HEK293T (cell line): ENCODE results near the gene GUK1.

Experiments used
- CTCF ChIA-PET: fragments of 350-600 bp; formaldehyde crosslinking; extraction: SDS; loops from one replicate; lab custom pipeline; 2021; ENCODE audit warnings: antibody characterized with exemption, inconsistent platforms; lab: Yijun Ruan, JAX
- POLR2A ChIA-PET: fragments of 350-600 bp; formaldehyde crosslinking; extraction: SDS; loops from one replicate; lab custom pipeline; 2020; ENCODE audit warnings: antibody characterized with exemption, inconsistent platforms; lab: Yijun Ruan, JAX
- DNase-seq: peaks from one replicate; pipeline ENCODE4 v3.0.0; 2012; ENCODE audit warnings: mixed read lengths; ENCODE audit errors: extremely low spot score
- ARNT ChIP-seq: fragments of 450-650 bp; IDR thresholded peaks from 2 replicates; pipeline ENCODE4 v1.6.1; 2017; ENCODE audit warnings: mild to moderate bottlenecking
- BHLHE40 ChIP-seq: fragments of 450-650 bp; IDR thresholded peaks from 2 replicates; pipeline ENCODE4 v1.6.1; 2016; ENCODE audit warnings: mild to moderate bottlenecking, moderate library complexity, borderline replicate concordance
- CTBP1 ChIP-seq: fragments of 450-650 bp; IDR thresholded peaks from 2 replicates; pipeline ENCODE4 v1.6.1; 2016; ENCODE audit warnings: borderline replicate concordance
- ELF4 ChIP-seq: fragments of 450-650 bp; IDR thresholded peaks from 2 replicates; pipeline ENCODE4 v1.6.1; 2017; ENCODE audit warnings: antibody characterized with exemption
- FOXA1 ChIP-seq: fragments of 450-650 bp; IDR thresholded peaks from 2 replicates; pipeline ENCODE4 v1.6.1; 2016; ENCODE audit warnings: mild to moderate bottlenecking
- FOXK2 ChIP-seq: fragments of 450-650 bp; IDR thresholded peaks from 2 replicates; pipeline ENCODE4 v1.6.1; 2016; ENCODE audit warnings: mild to moderate bottlenecking
- FOXM1 ChIP-seq: fragments of 450-650 bp; IDR thresholded peaks from 2 replicates; pipeline ENCODE4 v1.6.1; 2017; ENCODE audit warnings: mild to moderate bottlenecking, borderline replicate concordance
- HDGF ChIP-seq: fragments of 450-650 bp; IDR thresholded peaks from 2 replicates; pipeline ENCODE4 v1.6.1; 2017; ENCODE audit warnings: antibody characterized with exemption, borderline replicate concordance
- L3MBTL2 ChIP-seq: fragments of 450-650 bp; conservative IDR thresholded peaks from 2 replicates; pipeline ENCODE4 v1.6.1; 2016; ENCODE audit warnings: mild to moderate bottlenecking
- LEF1 ChIP-seq: fragments of 450-650 bp; IDR thresholded peaks from 2 replicates; pipeline ENCODE4 v1.6.1; 2017; ENCODE audit warnings: mild to moderate bottlenecking, borderline replicate concordance
- NFRKB ChIP-seq: fragments of 450-650 bp; IDR thresholded peaks from 2 replicates; pipeline ENCODE4 v1.6.1; 2016; ENCODE audit warnings: mild to moderate bottlenecking, moderate library complexity
- SP1 ChIP-seq: fragments of 450-650 bp; IDR thresholded peaks from 2 replicates; pipeline ENCODE4 v1.6.1; 2017
- SUZ12 ChIP-seq: fragments of 450-650 bp; IDR thresholded peaks from 2 replicates; pipeline ENCODE4 v1.6.1; 2016; ENCODE audit warnings: mild to moderate bottlenecking
- TARDBP ChIP-seq: fragments of 450-650 bp; IDR thresholded peaks from 2 replicates; pipeline ENCODE4 v1.6.1; 2016
- ZNF384 ChIP-seq: fragments of 450-650 bp; IDR thresholded peaks from 2 replicates; pipeline ENCODE4 v1.6.1; 2016
- TF ChIP-seq, protein P1 (sequence below): fragments of 450-650 bp; IDR thresholded peaks from 2 replicates; pipeline ENCODE4 v1.6.1; 2016

GUK1 gene

DNA sequence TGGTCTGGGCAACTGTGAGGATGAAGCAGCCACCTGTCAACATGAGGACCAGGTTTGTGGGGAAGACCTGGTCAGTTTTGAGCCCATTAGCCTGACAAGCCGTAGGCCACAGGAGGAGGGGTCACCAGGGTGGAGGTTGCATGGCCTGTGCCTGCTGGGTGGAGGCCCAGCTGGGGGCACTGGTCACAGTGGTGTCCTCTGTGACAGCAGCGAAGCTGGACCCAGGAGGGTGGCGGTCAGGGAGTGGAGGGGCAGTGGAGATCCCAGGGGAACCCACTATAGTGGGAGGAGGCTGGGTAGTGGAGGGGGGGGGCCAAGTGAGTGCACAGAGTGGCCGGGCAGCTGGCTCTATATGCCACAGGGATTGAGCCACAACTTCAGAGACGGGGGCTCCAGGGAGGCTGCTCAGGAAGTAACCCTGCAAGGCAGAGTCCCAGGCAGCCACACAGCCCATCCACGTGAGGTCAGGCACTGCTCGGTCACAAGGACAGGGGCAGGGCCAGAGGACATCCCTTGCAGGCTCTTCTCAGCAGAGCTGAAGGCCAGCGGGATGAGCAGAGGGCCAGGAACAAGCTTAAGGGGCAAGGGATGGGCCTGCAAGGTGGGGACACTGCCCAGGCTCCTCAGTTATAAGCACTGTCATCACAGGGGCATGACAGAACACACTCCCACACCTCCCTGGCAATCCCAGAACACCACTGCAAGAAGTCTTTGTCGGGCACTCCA is 34.6 kb upstream of the GUK1 start:
- TF ChIP-seq FOXA1 (no peak), LEF1 (no peak), TARDBP (no peak), ELF4 (no peak), SUZ12 (no peak), ARNT (no peak), NFRKB (no peak), HDGF (no peak), FOXM1 (no peak), ZNF384 (no peak), CTBP1 (no peak), BHLHE40 (no peak), L3MBTL2 (no peak), SP1 (no peak), FOXK2 (no peak)
- TF ChIP-seq, protein P1, sequence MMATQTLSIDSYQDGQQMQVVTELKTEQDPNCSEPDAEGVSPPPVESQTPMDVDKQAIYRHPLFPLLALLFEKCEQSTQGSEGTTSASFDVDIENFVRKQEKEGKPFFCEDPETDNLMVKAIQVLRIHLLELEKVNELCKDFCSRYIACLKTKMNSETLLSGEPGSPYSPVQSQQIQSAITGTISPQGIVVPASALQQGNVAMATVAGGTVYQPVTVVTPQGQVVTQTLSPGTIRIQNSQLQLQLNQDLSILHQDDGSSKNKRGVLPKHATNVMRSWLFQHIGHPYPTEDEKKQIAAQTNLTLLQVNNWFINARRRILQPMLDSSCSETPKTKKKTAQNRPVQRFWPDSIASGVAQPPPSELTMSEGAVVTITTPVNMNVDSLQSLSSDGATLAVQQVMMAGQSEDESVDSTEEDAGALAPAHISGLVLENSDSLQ = no peak
- ChIA-PET POLR2A (interaction anchor here (1.0 to 2.1 kb wide), 3 partner anchors 23 to 60 kb away, joined by 3 to 7 read pairs (median 3); partner anchors contain the start of genes ARF1 and IBA57), CTCF (interaction anchor here (0.6 kb wide), 1 partner anchor 101 kb away, joined by 3 read pairs; no protein-coding TSS in a partner anchor)
- DNase-seq = no peak

DNA sequence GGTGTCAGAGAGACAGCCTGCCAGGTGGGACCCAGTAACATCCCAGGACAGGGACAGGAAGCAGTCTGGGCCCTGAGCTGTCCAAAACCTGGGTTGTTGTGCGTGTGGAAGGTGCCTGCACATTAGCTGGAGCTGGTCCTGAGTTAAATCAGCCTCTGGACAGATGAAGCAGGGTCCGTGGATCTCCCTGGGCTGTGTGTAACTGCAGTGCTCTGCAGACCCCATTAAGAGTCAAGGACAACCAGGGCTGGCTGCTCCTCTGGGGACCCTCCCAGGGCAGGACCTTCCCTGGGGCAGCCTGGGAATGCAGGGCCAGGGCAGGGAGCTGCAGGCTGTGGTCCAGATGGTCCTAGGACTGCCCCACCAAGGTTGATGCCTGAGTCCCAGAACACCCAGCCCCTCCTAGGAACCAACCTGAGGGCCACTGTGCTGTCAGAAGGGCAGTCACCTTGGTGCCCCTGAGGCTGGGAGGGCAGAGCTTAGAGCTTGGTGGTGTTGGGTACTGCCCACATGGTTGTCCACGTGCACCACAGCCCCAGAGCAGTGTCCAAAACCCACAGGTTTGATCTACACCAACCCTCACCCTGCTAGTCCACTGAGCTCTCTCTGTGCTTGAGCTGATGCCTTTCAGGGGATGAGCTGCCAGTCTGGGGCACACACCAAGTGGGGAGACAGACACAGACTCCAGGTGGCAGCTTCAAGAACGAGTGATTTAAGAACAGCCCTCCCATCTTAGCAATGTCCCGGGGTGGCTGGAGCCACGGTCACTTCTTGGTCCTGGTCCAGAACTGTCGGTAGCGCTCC is 33.9 kb upstream of the GUK1 start:
- POLR2A ChIA-PET = interaction anchor here (1.0 to 2.1 kb wide), 3 partner anchors 24 to 59 kb away, joined by 3 to 7 read pairs (median 3); partner anchors contain the start of genes ARF1 and IBA57
- DNase-seq = no peak
- CTCF ChIA-PET = interaction anchor here (0.5 to 1.1 kb wide), 3 partner anchors 24 to 276 kb away, joined by 3 read pairs; no protein-coding TSS in a partner anchor
- no peak for TF ChIP-seq ARNT
- TF ChIP-seq ZNF384 = no peak
- no peak for TF ChIP-seq BHLHE40
- no peak for TF ChIP-seq L3MBTL2

DNA sequence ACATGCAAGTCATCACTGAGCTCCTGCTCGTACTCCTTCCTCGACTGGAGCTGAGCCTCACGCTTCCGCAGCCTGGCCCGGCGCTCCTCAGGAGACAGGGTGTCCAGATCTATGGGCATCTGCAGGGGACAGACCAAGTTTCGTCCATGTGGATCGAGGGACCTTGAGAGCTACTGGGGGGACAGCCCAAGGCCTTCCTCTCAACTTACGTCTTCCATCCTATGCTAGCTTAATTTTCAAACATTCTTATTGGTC is 33.4 kb upstream of the GUK1 start:
- TF ChIP-seq FOXA1 = no peak
- no peak for TF ChIP-seq BHLHE40
- no peak for TF ChIP-seq SUZ12
- TF ChIP-seq ARNT = no peak
- no peak for TF ChIP-seq FOXK2
- no peak for TF ChIP-seq LEF1
- no peak for TF ChIP-seq ZNF384
- no peak for TF ChIP-seq HDGF
- TF ChIP-seq SP1 = no peak
- TF ChIP-seq L3MBTL2 = no peak
- no peak for TF ChIP-seq FOXM1
- no peak for TF ChIP-seq CTBP1
- no peak for TF ChIP-seq NFRKB
- TF ChIP-seq, protein P1 = no peak
- no peak for TF ChIP-seq ELF4
- no peak for TF ChIP-seq TARDBP
- POLR2A ChIA-PET = interaction anchor here (1.2 to 2.1 kb wide), 2 partner anchors 24 to 58 kb away, joined by 3 to 7 read pairs; partner anchors contain the start of genes ARF1 and IBA57
- DNase-seq = no peak
- CTCF ChIA-PET = interaction anchor here (0.5 to 1.1 kb wide), 2 partner anchors 24 to 275 kb away, joined by 3 read pairs; no protein-coding TSS in a partner anchor

DNA sequence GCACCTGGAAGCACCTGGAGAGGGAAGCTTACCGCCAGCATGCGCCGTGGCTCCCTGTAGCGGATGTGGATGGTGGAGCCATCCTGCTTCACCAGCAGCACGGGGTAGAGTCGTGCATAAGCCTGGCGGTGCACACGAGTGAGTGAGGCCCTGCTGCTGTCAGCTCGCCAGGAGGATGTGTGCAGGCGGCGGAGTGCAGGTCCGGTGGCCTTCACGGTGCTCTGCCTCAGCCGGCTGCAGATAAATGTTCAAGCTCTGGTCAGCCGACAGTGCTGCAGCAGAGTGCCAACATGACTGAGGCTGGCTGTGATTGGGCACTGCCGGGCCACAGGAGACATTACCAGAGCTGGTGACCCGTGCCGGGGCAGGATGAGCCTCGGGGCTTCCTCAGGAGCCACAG is 32.4 kb upstream of the GUK1 start:
- CTCF ChIA-PET = no interaction called here

DNA sequence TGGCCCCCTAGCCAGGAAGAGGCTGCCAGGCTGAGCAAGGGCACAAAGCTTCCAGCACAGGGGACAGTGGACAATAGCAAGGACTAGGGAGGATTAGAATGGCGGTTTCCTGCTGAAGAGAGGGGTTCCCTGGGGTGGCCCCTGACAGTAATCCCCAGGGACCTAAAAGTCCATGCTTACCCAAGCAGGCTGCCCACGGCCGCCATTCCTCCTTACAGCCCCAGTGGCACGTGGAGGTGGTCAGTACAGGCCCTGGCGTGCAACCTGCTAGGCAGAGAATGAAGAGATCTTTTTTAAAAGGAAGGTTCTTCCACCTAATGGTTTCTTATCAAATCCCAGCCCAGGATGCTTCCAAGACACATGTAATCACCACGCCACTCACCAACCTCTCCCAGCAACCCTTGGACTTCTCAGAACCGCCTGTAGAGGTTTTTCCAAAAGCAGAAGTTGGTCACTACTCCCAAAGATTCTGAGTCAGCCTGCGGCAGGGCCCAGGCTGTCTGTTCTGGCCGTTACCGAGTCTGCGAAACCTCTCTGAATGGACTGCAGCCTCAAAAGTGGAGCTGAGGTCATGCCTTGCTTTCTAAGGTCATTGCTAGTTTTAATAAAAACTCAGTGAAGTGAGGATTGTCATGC is 31.9 kb upstream of the GUK1 start:
- POLR2A ChIA-PET = interaction anchor here (1.1 kb wide), 1 partner anchor 11 kb away, joined by 3 read pairs; no protein-coding TSS in a partner anchor
- no peak for DNase-seq
- TF ChIP-seq NFRKB = no peak
- TF ChIP-seq ZNF384 = no peak
- no peak for TF ChIP-seq ARNT
- no peak for TF ChIP-seq SP1
- TF ChIP-seq, protein P1 = no peak
- no peak for TF ChIP-seq CTBP1
- TF ChIP-seq L3MBTL2 = no peak
- no peak for TF ChIP-seq BHLHE40
- no peak for TF ChIP-seq FOXA1
- TF ChIP-seq HDGF = no peak
- TF ChIP-seq SUZ12 = no peak
- no peak for TF ChIP-seq FOXM1
- TF ChIP-seq ELF4 = no peak
- CTCF ChIA-PET = no interaction called here

More for the DNA sequence above, 32.4 kb upstream of the GUK1 start:
- POLR2A ChIA-PET = interaction anchor here (1.1 kb wide), 1 partner anchor 10 kb away, joined by 3 read pairs; no protein-coding TSS in a partner anchor
- TF ChIP-seq CTBP1 (no peak), FOXA1 (no peak), SP1 (no peak), SUZ12 (no peak), ELF4 (no peak), NFRKB (no peak)
- DNase-seq = no peak
